ENCODE results near the gene ABCD4.

DNA sequence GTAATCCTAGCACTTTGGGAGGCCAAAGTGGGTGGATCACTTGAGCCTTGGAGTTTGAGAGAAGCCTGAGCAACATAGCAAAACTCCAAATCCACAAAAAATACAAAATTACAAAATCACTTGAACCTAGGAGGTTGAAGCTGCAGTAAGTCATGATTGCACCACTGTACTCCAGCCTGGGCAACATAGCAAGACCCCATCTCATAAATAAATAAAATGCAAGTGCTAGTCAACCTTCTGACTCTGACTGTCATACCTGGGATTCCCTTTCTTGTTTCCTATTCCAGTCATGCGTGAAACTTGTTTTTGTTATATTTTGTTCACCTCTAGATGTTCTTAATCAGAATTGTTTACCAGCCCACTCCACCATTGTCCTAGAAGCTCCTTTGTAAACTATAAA is 31.4 kb downstream of the ABCD4 start:
- TF ChIP-seq, protein P1, sequence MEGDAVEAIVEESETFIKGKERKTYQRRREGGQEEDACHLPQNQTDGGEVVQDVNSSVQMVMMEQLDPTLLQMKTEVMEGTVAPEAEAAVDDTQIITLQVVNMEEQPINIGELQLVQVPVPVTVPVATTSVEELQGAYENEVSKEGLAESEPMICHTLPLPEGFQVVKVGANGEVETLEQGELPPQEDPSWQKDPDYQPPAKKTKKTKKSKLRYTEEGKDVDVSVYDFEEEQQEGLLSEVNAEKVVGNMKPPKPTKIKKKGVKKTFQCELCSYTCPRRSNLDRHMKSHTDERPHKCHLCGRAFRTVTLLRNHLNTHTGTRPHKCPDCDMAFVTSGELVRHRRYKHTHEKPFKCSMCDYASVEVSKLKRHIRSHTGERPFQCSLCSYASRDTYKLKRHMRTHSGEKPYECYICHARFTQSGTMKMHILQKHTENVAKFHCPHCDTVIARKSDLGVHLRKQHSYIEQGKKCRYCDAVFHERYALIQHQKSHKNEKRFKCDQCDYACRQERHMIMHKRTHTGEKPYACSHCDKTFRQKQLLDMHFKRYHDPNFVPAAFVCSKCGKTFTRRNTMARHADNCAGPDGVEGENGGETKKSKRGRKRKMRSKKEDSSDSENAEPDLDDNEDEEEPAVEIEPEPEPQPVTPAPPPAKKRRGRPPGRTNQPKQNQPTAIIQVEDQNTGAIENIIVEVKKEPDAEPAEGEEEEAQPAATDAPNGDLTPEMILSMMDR (conservative IDR thresholded peaks at IDR 0.05; ENCODE audit: low read length): no peak
- TF ChIP-seq EZH2phosphoT487 (IDR thresholded peaks at IDR 0.05; ENCODE audit: borderline replicate concordance): no peak
